GM19025 (cell line): ENCODE data around the gene INTS11.

Source experiments
- ATAC-seq: cut with Tn5 transposase; IDR thresholded peaks from one replicate; pipeline ENCODE4 v1.9.1; 2021; ENCODE audit warnings: mild to moderate bottlenecking, low read depth, moderate library complexity; ENCODE audit not compliant: unreplicated experiment

The INTS11 gene

GRCh38 chr1:1345384-1345783, 20.9 kb upstream of the INTS11 start:
- no peak for ATAC-seq

GRCh38 chr1:1344655-1345361, 20.3 kb upstream of the INTS11 start:
- no peak for ATAC-seq

- no peak for ATAC-seq
Measured at GRCh38 chr1:1343811-1344421, 19.5 kb upstream of the INTS11 start.

- ATAC-seq = no peak
Measured at GRCh38 chr1:1342584-1343115, 18.2 kb upstream of the INTS11 start.

GRCh38 chr1:1342061-1342562, 17.7 kb upstream of the INTS11 start:
- ATAC-seq = no peak

GRCh38 chr1:1341549-1342021, 17.1 kb upstream of the INTS11 start:
- ATAC-seq = no peak

- ATAC-seq = no peak
Measured at GRCh38 chr1:1340791-1341548, 16.5 kb upstream of the INTS11 start.

- ATAC-seq = no peak
Measured at GRCh38 chr1:1340185-1340584, 15.7 kb upstream of the INTS11 start.

GRCh38 chr1:1338278-1338677, 13.8 kb upstream of the INTS11 start:
- ATAC-seq = no peak

- no peak for ATAC-seq
Measured at GRCh38 chr1:1337793-1338147, 13.3 kb upstream of the INTS11 start.

- ATAC-seq = no peak
Measured at GRCh38 chr1:1336931-1337792, 12.7 kb upstream of the INTS11 start.

- ATAC-seq = no peak
Measured at GRCh38 chr1:1336446-1336845, 12.0 kb upstream of the INTS11 start.

- no peak for ATAC-seq
Measured at GRCh38 chr1:1335792-1336248, 11.4 kb upstream of the INTS11 start.

- ATAC-seq = no peak
Measured at GRCh38 chr1:1335283-1335682, 10.8 kb upstream of the INTS11 start.

GRCh38 chr1:1334835-1335234, 10.4 kb upstream of the INTS11 start:
- no peak for ATAC-seq

GRCh38 chr1:1333551-1334241, 9.2 kb upstream of the INTS11 start:
- no peak for ATAC-seq

GRCh38 chr1:1332774-1333480, 8.5 kb upstream of the INTS11 start:
- ATAC-seq = no peak

- no peak for ATAC-seq
Measured at GRCh38 chr1:1332031-1332755, 7.7 kb upstream of the INTS11 start.
